Skeletal muscle tissue (tissue), 4 donors: ENCODE measurements around the gene AP1G2. TPM values are rescaled to one million over a fixed set of nuclear protein-coding genes. Genes with fewer than 3 reads are reported as not detected.

ENCODE experiments used
- H3K27ac ChIP-seq: one replicate; pipeline ENCODE4 v1.7.0; 2013; ENCODE audit warnings: mild to moderate bottlenecking, low read depth, low read length, inconsistent platforms
- H3K27me3 ChIP-seq, 3 donors: one replicate each; pipeline ENCODE4 v1.7.0; 2013; ENCODE audit warnings: low read length in 3 of 3; ENCODE audit not compliant: control insufficient read depth in 3 of 3, insufficient read depth in 3 of 3
- H3K36me3 ChIP-seq, 3 donors: one replicate each; pipeline ENCODE4 v1.7.0; 2013; ENCODE audit warnings: low read length in 3 of 3; ENCODE audit not compliant: control insufficient read depth in 3 of 3, insufficient read depth in 3 of 3
- H3K4me1 ChIP-seq, 3 donors: one replicate each; pipeline ENCODE4 v1.7.0; 2013; ENCODE audit warnings: low read length in 3 of 3, mild to moderate bottlenecking in 3 of 3; ENCODE audit not compliant: control insufficient read depth in 3 of 3, insufficient read depth in 3 of 3
- H3K4me3 ChIP-seq, 3 donors: one replicate each; pipeline ENCODE4 v1.7.0; 2013; ENCODE audit warnings: low read length in 3 of 3
- H3K9ac ChIP-seq, 3 donors: one replicate each; pipeline ENCODE4 v1.7.0; 2013; ENCODE audit warnings: low read length in 3 of 3, mild to moderate bottlenecking in 3 of 3, moderate library complexity in 2 of 3, low read depth in 1 of 3
- H3K9me3 ChIP-seq, 3 donors: one replicate each; pipeline ENCODE4 v1.7.0; 2013; ENCODE audit warnings: low read length in 3 of 3; ENCODE audit not compliant: control insufficient read depth in 3 of 3
- total RNA-seq: library from RNA; depleted of rRNA; stranded (reverse); fragments of >200 nt; gene quantifications from one replicate; pipeline ENCODE4 v1.2.3, GENCODE V29; 2014
- donor health status: Osteomylitis.

Gene AP1G2
- total RNA-seq, 1 donor from 2014 or later: 8.4 TPM

DNA sequence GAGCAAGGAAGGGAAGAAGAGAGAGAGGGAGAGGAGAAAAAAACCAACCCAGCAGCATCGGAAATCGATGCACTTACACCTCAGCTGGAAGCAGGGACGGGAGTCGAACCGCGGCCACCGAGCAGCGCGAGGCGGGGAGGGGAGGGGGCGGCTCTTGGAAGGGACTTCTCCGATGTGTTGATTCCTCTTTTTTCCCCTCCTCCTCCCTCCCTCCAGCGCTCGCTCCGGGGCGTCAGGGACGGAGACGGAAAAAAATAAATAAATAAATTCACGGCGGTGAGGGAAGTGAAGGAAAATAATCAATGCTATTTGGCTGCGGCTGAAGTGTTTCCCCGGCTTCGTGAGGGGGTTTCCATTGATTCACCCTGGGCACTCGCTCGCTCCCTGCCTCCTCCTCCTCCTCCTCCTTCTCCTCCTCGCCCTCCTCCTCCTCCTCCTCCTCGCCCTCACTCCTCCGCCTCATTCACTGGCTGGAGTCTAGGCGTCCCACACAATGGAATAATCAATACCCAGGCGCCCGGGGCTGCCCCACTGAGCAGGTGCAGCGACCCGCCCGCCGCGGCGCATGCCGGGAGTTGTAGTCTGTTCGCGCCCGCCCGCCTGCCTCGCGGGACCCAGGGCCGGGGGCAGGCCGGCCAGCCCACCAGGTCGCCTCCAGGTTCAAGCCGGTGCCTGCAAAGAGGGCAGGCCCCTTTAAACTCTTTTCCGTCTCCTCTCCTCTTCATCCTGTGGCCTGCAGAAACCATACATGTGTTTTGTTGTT, 16.1 kb downstream of the AP1G2 start, which contains the start of gene ZFHX2:
ZFHX2 (minus strand) TSS at position 500 of the 763 bp plus-strand sequence. CDS start 16,440 bp downstream, outside the sequence.
- Histone ChIP-seq H3K4me1 (peaks cover 13 to 29% (median 18%) of the 10 kb centered on the region in 3 donors), H3K9me3 (no peaks in the 10 kb centered on the region), H3K27me3 (peaks cover 0 to 6% (median 0%) of the 10 kb centered on the region in 3 donors), H3K4me3 (peak within 1 kb of the TSS; percentile 79 to 88 (median 86)), H3K27ac (peak within 1 kb of the TSS; percentile 19), H3K9ac (peak within 1 kb of the TSS; percentile 68 to 76 (median 76)), H3K36me3 (no peaks in the 10 kb centered on the region)

DNA sequence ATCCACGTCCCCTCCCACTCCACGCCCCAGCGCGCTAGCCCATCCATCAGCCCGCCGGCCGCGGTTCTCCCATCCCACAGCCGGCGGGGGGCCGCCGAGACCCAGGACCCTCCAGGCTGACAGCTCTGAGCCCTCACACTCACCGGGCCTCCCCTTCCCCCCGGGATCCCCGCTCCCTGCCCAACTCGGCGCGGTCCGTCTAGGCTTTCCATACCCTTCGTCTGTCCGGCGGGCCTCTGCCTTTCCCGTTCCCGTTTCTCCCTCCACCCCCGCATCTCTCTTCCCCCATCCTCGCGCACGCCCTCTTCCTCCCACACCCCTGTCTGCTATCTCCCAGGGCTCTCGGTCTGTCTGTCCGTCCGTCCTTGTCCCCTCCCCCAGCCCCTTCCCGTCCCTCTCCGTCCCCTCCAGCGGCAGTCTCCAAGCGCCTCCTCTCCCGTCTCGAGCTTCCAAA, 16.8 kb downstream of the AP1G2 start:
- peaks cover 13 to 23% (median 16%) of the 10 kb centered on the region in 3 donors for H3K4me1 ChIP-seq
- no peaks in the 10 kb centered on the region for H3K9me3 ChIP-seq
- H3K4me3 ChIP-seq: peak overlapping the region; percentile 79 to 88 (median 86)
- H3K27ac ChIP-seq: peak overlapping the region; percentile 19
- peaks cover 0 to 6% (median 0%) of the 10 kb centered on the region in 3 donors for H3K27me3 ChIP-seq
- H3K9ac ChIP-seq: peak overlapping the region; percentile 61 to 76 (median 76)
- no peaks in the 10 kb centered on the region for H3K36me3 ChIP-seq

DNA sequence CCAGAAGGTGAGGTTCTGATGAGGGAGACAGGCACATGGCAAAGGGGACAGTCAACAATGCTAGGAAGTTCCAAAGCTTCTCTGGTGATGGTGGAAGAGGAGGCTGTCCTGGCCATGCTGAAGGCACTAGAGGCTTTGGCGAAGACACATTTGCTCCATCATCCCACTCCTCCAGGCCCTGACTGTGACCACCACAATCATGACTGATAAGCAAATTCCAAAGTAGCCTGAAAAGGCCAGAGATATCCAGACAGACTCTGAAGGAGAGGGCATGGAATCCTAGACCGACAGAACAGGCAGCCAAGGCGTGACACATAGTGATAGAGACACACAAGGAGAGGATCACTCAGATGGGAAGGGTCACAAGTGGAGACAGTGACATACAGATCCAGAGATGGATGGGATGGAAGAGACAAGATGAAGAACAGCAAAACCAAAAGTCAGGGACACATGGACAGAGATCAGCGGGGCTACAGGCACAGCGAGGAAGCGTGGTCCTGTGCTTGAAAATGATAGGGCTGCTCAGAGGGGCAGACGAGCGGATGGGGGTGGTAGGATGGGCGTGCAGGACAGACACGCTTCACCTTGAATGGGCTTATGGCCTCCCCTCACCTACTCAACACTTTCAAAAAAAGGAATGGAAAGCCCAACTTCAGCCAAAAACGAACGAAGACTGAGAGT, 17.3 kb downstream of the AP1G2 start:
- peak overlapping the region; percentile 61 to 76 (median 76) for H3K9ac ChIP-seq
- peaks cover 13 to 18% (median 16%) of the 10 kb centered on the region in 3 donors for H3K4me1 ChIP-seq
- H3K27me3 ChIP-seq: peaks cover 0 to 6% (median 0%) of the 10 kb centered on the region in 3 donors
- H3K27ac ChIP-seq: no peak overlapping the region
- no peaks in the 10 kb centered on the region for H3K9me3 ChIP-seq
- peak overlapping the region; percentile 79 to 88 (median 86) for H3K4me3 ChIP-seq
- H3K36me3 ChIP-seq: no peaks in the 10 kb centered on the region

DNA sequence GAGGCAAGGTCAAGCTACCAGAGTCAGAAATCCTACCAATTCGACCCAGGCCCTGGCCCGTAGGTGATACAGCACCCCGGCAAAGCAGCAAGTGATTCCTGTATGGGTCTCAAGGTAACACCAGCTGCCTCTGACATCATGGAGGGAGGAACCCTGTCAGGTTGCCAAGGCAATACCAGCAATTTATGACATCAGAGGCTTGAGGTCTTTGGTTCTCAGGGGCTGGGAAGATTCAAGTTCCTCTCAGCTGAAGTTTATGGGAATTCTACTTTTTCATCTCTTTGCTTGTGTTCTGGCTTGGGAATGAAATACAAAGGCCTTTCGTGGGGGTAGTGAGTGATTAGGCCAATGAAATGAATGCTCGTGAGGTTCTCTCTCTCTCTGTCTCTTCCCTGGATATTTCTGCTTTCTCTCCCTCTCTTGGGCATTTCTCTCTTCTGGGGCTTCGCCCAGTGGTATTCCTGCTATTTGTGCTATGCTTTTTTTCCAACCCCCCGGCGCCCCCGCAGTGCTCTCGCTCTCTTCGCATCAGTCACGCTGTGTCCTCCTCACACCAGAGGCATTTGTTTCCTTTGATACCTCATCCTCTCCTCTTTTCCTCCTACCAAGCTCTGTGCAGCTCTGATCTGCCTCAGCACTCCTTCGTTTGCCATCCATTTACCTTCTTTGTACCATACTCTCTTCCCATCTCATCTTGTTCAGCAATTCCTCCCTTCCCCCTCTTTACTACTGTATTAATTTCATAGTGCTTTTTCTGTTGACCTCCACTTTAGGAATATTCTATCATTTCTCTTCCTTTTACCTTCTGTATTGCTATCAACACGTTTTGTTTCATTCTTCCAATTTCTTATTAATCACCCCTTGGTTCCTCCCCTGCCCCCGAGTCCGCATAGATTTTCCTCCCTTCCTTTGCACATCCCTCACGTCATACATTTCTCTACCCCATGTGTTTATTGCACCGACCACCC, 19.0 kb downstream of the AP1G2 start:
- peak overlapping the region in 1 of 3 donors; percentile 28 for H3K9ac ChIP-seq
- H3K36me3 ChIP-seq: no peaks in the 10 kb centered on the region
- H3K4me3 ChIP-seq: no peak overlapping the region
- peaks cover 0 to 6% (median 0%) of the 10 kb centered on the region in 3 donors for H3K27me3 ChIP-seq
- no peak overlapping the region for H3K27ac ChIP-seq
- H3K9me3 ChIP-seq: no peaks in the 10 kb centered on the region
- H3K4me1 ChIP-seq: peaks cover 11 to 19% (median 15%) of the 10 kb centered on the region in 3 donors

DNA sequence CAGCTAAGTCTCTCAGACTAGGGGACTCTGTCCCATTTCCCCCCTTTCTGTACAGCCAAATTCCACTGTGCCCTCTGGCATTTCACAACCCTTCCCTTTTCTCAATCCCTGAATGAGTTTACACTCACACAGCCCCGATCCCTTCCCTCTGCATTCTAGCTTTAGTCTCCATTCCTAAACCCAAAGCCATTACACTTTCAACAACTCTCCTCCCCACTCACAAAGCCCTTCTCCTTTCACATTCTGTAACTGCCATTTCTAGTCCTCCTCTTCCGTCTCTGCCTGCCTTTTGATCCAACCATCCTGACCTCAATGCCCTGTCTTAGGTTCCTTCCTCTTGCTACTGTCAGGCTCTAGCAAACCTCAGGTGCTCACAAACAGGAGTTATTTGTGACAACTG, 19.7 kb downstream of the AP1G2 start:
- H3K9me3 ChIP-seq: no peaks in the 10 kb centered on the region
- H3K4me1 ChIP-seq: peaks cover 11 to 19% (median 15%) of the 10 kb centered on the region in 3 donors
- no peak overlapping the region for H3K4me3 ChIP-seq
- H3K36me3 ChIP-seq: no peaks in the 10 kb centered on the region
- H3K9ac ChIP-seq: peak overlapping the region in 1 of 3 donors; percentile 28
- H3K27ac ChIP-seq: no peak overlapping the region
- peaks cover 0 to 6% (median 0%) of the 10 kb centered on the region in 3 donors for H3K27me3 ChIP-seq

DNA sequence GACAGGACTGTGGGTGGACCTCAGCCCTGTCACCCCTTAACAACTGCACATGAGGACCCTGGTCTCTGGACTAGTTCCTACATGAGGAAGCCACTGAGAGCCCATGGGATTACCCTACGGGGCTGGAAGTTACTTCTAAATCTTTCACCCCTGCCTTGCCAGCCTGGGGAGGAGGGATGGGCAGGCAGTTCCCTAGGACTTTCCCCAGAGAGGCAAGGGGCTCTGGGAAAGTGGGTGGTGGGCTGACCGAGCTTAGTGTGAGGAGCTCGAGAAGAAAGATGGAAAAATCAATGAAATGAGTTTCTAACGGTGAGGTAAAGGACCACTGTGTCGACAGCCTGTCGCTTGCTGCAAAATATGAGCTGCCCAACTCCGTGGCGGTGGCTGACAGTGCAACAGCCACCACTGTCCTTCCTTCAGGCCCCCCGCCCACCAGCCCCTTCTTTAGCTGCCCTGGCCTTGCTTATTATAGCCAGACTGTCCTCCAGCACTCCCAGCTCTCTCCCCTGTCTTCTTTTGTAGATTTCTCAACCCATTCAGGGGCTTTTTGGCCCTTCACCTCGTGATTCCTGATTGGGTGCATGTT, 21.0 kb downstream of the AP1G2 start:
- peaks cover 0 to 6% (median 0%) of the 10 kb centered on the region in 3 donors for H3K27me3 ChIP-seq
- H3K36me3 ChIP-seq: no peaks in the 10 kb centered on the region
- no peak overlapping the region for H3K9ac ChIP-seq
- no peaks in the 10 kb centered on the region for H3K9me3 ChIP-seq
- H3K27ac ChIP-seq: no peak overlapping the region
- no peak overlapping the region for H3K4me3 ChIP-seq
- peaks cover 7 to 15% (median 11%) of the 10 kb centered on the region in 3 donors for H3K4me1 ChIP-seq

DNA sequence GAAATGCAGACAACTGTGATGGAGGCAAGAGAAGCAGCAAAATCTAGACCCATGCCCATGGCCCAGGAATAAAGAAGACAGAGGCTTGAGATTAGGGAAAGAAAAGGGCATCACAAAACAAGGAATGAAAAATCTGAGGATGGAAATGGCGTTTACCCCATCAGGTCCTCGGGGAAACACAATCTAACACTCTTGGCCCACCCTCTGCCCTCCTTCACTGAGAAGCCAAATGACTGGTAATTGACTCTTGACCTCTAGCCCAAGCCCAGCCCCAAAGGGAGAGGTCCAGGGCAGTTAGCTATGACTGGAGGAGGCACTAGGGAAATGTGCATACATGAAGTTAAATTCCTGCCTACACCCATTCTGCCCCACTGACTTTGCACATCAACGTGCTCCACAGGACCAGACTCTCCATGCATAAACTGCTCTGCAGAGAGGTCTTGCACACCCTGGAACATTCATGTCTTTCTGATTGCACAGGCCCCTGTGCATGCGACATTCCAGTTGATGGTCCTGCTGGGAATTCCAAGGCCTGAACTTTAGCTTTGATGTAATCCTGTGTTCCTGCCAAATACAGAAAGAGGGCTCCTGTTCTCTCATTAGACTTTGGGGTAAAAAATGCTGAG, 21.7 kb downstream of the AP1G2 start:
- Histone ChIP-seq H3K9me3 (no peaks in the 10 kb centered on the region), H3K9ac (no peak overlapping the region), H3K27me3 (peaks cover 0 to 6% (median 0%) of the 10 kb centered on the region in 3 donors), H3K4me3 (no peak overlapping the region), H3K4me1 (peaks cover 7 to 14% (median 11%) of the 10 kb centered on the region in 3 donors), H3K36me3 (no peaks in the 10 kb centered on the region), H3K27ac (peak overlapping the region; percentile 36)

DNA sequence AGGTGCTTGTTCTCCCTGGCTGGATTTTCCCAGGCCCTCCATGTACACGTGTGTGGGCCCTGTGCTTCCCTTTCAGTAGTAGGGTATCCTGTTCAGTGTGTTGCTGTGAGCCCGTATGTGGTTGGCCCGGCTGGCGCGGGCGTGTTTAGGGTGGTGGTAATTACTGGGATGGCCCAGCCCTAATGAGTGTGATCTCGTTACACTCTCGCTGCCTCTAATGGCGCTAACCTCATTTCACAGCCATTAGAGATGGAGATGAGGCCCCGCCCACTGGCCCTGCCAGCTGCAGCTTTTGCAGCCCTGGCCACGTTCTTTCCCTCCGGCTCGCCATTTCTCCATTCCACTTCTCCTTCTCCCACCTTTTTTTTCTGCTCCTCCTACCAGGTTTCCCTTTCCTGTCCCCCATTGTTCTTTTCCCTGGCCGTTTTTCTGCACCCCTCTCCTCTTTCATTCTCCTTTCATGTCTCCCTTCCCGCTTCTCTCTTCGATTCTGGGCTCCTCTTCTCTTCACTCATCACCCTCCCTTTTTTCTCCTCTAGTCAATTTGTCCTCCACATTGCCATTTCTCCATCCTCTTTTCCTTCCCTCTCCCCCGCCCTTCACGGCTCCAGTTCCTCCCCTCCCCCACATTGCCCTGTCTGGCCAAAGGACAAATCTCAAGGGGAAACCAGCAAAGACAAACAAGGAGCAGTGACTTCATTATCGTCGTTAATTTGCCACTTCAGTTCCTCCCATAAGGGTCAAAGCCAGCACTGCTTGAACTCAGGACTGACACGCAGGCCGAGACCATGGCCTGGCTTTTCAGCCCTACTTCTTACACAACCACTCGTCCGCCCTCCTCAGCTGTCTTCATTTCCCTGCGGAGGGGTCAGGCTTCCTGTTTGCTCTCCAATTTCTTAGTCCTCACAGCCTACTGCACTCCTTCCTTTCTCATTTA, 22.8 kb downstream of the AP1G2 start:
- peak overlapping the region; percentile 36 for H3K27ac ChIP-seq
- peaks cover 0 to 6% (median 0%) of the 10 kb centered on the region in 3 donors for H3K4me1 ChIP-seq
- no peak overlapping the region for H3K4me3 ChIP-seq
- H3K9me3 ChIP-seq: no peaks in the 10 kb centered on the region
- H3K36me3 ChIP-seq: no peaks in the 10 kb centered on the region
- H3K27me3 ChIP-seq: no peaks in the 10 kb centered on the region
- H3K9ac ChIP-seq: peak overlapping the region; percentile 4 to 40 (median 19)
